ENCODE measurements around the gene SPR.
A peak's percentile ranks its signal among the peaks of the same experiment; 100 is the strongest.

The SPR gene

DNA sequence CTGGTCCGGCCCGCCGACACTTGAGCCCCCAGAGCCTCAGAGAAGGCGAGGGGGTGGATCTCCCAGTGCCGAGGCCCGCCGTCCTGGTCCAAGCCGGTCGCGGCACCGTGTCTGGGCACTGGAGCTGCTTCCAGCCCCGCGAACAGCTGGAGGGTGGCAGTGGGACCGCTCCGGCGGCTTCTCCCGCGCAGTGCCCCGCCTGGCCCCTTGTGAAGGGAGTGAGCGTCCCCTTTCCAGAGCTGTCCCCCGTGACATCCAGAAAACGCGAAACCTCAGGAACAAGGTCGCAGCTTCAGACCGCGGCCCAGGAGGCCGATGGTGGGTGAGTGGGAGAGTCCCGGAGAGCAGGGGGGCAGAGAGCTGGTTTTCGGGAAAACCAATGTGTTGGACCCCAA lies 29.5 kb downstream of the SPR start:
- DNase-seq = no peak

DNA sequence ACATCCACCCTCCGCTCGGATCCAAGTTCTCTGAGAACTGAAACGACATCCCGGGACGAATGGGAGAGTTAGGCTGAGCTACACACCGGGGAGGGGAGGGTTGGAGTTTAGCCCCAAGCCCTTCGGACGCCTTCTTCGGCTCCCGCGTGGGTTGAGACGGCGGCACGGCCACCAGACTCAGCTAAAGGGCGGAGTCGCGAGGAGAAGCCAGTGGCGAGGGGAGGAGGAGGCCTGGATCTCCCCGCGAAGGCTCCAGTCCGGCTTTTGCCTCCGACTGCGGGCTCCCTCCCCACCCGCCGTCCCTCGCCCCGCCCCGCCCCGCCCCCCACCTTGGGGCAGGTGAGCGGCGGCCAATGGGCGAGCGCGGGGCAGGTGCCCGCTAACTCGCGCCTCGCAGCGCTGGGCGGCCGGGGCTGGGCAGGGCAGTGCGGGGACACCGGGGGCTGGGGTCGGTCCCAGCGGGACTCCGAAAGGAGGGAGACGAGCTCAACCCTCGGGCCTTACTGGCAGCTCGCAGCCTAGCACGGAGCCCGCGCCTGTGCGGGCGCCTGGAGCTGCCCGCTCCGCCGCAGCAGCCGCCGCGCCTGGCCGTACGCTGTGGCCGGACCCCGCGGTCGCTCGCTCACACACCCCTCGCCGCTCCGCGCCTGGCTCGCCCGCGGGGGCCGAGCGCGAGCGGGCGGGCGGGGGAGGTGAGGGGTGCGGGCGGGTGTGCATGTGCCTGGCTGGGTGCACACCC lies 30.1 kb downstream of the SPR start, which contains the start of gene EMX1:
Gene EMX1 (plus strand): TSS at position 382 of the 739 bp plus-strand sequence. CDS start 334 bp downstream, at position 716.
- peak; percentile 56 for DNase-seq

DNA sequence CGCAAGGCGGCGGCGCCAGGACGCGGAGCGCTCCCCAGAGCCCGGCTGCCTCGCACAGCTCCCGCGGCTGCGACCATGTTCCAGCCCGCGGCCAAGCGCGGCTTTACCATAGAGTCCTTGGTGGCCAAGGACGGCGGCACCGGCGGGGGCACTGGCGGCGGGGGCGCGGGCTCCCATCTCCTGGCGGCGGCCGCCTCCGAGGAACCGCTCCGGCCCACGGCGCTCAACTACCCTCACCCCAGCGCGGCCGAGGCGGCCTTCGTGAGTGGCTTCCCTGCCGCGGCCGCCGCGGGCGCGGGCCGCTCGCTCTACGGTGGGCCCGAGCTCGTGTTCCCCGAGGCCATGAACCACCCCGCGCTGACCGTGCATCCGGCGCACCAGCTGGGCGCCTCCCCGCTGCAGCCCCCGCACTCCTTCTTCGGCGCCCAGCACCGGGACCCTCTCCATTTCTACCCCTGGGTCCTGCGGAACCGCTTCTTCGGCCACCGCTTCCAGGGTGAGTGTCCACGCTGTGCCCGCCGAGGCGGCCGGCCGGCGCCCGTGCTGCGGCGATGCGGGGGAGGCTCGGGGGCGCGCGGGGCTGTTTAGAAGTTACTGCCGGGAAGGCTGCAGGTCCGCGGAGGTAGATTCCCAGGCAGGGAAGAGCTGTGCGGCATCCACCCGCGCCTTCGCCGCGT lies 30.8 kb downstream of the SPR start:
- no peak for DNase-seq

DNA sequence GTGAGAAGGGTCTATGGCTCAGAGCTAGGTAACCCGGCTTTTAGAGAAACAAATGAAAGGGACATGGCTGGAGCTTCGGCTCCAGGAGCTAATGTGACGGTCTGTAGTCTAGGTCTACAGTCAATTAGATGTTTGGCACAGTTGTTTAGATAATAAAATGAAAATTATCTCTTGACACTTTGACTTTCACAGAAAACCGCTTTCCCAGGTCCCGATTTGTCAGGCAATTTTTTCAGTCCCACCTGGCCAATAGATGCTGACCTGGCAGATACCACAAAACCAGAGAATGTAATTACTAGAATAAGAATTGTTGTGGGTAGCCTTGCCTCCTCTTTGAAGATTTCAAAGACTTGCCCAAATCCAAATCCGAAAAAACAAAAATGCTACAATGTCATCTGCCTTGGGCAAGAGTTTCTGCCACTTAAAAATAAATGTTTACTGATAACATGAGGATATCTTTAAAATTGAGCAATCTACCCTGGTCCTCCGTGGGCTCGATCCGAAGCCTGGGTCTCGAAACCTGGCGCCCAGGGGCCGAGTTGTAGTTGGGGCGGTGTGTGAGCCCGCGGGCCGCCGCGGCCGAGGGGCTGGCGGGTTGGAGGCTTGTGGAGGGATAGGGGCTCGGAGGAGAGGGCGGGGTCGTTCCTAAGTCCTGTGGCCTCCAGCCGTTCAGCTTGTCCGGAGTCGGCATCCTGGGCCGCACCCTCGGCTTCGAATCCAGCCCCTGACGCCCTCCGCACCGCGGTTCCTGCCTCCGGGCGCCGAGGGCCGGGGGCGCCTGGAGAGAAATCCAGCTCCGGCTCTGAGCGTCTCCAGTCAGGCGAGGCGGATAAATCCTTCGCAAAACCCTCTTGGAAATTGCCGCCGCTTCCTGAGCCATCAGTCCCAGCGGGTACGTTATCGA lies 32.5 kb downstream of the SPR start:
- no peak for DNase-seq

- no peak for DNase-seq
These were observed 33.3 kb downstream of the SPR start for GRCh38 chr2:72920318-72921087.

GRCh38 chr2:72921088-72921851 lies 34.1 kb downstream of the SPR start:
- DNase-seq = no peak

- no peak for DNase-seq
These were observed 34.6 kb downstream of the SPR start for GRCh38 chr2:72921853-72922252.

DNA sequence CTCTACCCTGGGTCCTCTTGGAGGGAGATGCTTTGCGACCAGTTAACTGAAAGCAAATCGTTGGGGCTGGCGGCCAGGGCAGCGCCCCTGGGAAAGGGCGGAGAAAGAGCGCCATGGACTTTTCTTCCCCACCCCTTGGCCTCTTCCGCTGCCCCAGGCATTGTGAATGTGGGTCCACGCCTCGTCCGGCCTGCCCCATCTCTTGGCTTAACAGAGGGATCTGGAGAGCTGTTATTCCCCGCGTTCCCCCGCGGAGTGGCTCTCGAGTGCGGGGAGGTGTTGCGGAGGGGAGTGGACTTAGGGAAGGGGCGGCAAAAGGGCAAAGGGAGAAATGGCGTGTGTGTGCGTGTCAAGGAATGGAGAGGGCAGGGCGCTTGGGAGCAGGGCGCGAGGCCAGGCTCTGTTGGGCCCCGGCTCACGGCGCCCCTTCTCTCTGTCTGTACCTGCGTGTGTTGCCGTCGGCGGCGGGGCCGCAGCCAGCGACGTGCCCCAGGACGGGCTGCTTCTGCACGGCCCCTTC lies 36.7 kb downstream of the SPR start:
- DNase-seq = no peak

GRCh38 chr2:72924353-72925240 lies 37.4 kb downstream of the SPR start:
- no peak for DNase-seq

GRCh38 chr2:72925328-72925943 lies 38.2 kb downstream of the SPR start:
- DNase-seq = no peak

DNA sequence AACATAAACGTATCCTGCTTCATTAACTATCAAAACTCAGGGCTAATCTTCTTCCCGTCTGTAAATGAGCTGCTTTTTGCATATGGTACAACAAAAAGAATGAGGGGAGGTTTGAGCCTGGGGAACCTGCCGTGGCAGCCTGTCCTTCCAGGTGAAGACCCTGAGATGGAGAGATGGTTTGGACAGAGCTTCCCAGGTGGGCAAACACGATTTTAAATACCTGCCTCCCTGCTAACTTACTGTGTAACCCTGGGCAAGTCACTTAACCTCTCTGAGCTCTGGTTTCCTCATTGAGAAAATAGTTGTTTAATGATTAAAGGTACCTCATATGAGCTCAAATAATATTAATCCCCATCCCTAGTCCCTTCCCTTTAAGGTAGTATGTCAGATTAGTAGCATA lies 39.2 kb downstream of the SPR start:
- DNase-seq = no peak

DNA sequence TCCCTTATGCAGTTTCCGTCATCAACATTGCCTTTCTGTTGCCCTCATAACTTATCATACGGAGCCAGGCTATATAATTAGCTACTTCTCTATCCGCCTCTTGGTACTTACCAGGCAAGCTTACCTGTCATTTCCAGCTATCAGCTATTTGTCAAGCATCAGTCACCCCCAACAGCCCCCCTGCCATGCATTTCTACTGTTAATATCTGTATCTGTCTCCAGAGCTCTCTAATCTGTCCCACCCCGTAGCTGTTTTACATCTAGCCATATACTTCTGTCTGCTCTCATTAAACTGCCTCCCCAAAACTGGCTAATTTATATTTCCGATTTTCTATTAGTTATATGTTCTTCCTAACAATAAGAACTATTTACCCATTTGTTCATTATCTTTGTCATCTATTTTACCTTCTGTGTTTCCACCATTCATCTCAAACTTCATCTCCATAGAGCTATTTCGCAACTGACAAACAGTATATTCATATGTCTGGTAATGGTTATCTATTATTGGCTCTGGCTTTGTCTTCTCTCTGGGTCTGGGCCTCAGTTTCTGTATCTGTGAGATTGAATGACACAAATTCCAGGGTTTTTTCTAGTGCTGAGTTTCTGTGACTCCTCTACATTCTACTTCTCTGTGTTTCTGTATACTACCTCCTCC lies 39.7 kb downstream of the SPR start:
- no peak for DNase-seq

GRCh38 chr2:72927619-72928550 lies 40.7 kb downstream of the SPR start:
- DNase-seq = no peak

DNA sequence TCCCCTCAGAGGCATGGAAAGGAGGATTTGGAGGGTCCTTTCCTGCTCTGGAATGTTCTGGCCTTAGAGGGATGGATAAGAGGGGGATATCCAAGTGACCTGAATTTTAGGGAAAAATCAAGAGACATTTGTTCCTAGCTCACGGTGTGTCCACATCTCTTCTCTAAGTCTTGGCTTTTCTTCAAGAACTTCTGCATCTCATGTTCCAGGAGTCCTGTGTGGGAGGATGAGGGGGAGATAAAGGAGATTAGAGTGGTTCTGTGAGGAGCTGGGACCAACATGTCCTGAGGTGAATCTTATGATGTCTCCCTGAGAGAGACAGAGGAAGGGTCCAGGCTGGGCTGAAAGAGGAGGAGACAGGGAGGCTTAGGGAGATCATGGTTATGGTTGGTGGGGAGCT lies 41.8 kb downstream of the SPR start:
- DNase-seq = no peak

- no peak for DNase-seq
These were observed 44.2 kb downstream of the SPR start for GRCh38 chr2:72931280-72931910.

DNA sequence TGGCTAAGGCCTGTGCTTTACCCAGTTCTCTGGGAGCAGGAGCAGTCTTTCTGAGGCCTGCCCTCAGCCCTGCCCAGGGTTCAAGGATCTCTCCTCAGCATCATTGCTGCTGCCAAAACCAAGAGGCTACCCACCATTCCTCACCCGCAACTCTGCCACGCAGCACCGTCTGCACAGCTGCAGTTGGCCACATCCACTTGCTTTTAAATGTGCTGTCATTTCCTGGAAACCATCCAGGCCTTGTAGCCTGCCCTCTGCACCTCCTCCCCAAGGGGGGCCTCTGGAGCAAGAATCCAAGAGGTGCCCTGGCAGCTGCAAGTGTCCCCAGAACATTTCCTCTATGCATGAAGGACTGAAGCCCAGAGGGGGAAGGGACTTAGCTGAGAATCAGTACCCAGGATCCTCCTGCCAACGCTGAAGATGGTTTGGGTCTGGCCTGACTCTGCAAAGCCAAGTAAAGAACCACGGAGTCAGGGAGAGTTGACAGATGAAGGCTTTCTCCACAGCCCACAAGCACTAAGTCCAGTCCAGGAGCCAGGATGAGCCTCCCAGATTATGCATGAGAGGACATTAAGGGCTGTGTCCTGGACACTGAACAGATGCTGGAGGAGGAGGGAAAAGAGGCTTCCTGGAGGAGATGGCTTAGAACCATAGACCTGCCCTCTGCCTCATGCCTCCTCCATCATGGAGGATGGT lies 45.0 kb downstream of the SPR start:
- DNase-seq = no peak

GRCh38 chr2:72932805-72933204 lies 45.6 kb downstream of the SPR start:
- no peak for DNase-seq

All from NCI-H1048 (cell line).